Astrocyte (in vitro differentiated cells and primary cell): ENCODE results near the gene MROH7. TPM values are rescaled to one million over a fixed set of nuclear protein-coding genes. Genes with fewer than 3 reads are reported as not detected.

Experiments
- DNase-seq: peaks from one replicate; pipeline ENCODE4 v3.0.0-alpha.2; 2010; ENCODE audit warnings: low read depth
- FAIRE-seq: peaks from 2 replicates; lab custom pipeline; 2011; peaks lifted over from hg19 to GRCh38; lab: Jason Lieb, UNC
- H2AFZ ChIP-seq: 2 replicates; pipeline ENCODE4 v1.6.0; 2012; ENCODE audit warnings: low read depth, low read length, inconsistent platforms
- H3K27ac ChIP-seq: 2 replicates; pipeline ENCODE4 v1.5.1; 2011; ENCODE audit warnings: low read depth, low read length, inconsistent platforms
- H3K27me3 ChIP-seq: 2 replicates; pipeline ENCODE4 v1.6.0; 2011; ENCODE audit warnings: low read length, inconsistent platforms; ENCODE audit not compliant: insufficient read depth
- H3K36me3 ChIP-seq: 2 replicates; pipeline ENCODE4 v1.5.1; 2011; ENCODE audit warnings: low read length, inconsistent platforms; ENCODE audit not compliant: insufficient read depth
- H3K4me1 ChIP-seq: 2 replicates; pipeline ENCODE4 v1.5.1; 2011; ENCODE audit warnings: low read length, inconsistent platforms; ENCODE audit not compliant: insufficient read depth
- H3K4me2 ChIP-seq: 2 replicates; pipeline ENCODE4 v1.6.0; 2012; ENCODE audit warnings: low read length, inconsistent platforms
- H3K4me3 ChIP-seq: 2 replicates; pipeline ENCODE4 v1.5.1; 2011; ENCODE audit warnings: low read depth, mild to moderate bottlenecking, low read length, inconsistent platforms; ENCODE audit not compliant: insufficient read depth
- H3K79me2 ChIP-seq: 2 replicates; pipeline ENCODE4 v1.6.0; 2012; ENCODE audit warnings: mild to moderate bottlenecking, low read length, inconsistent platforms; ENCODE audit not compliant: insufficient read depth
- H3K9ac ChIP-seq: 2 replicates; pipeline ENCODE4 v1.6.0; 2012; ENCODE audit warnings: mild to moderate bottlenecking, low read length, inconsistent platforms
- H3K9me3 ChIP-seq: 2 replicates; pipeline ENCODE4 v1.5.1; 2012; ENCODE audit warnings: low read depth, mild to moderate bottlenecking, low read length, inconsistent platforms; ENCODE audit not compliant: insufficient read depth
- H4K20me1 ChIP-seq: 2 replicates; pipeline ENCODE4 v1.6.0; 2012; ENCODE audit warnings: low read length, inconsistent platforms; ENCODE audit not compliant: insufficient read depth
- H3K27ac Mint-ChIP-seq: one replicate; pipeline ENCODE4 v1.8.0; 2021; ENCODE audit warnings: mild to moderate bottlenecking, mixed read lengths; ENCODE audit not compliant: unreplicated experiment
- H3K27me3 Mint-ChIP-seq: one replicate; pipeline ENCODE4 v1.8.0; 2021; ENCODE audit warnings: low read depth, mixed read lengths; ENCODE audit not compliant: unreplicated experiment
- H3K36me3 Mint-ChIP-seq: one replicate; pipeline ENCODE4 v1.8.0; 2021; ENCODE audit warnings: low read depth, mixed read lengths; ENCODE audit not compliant: unreplicated experiment
- H3K4me1 Mint-ChIP-seq: one replicate; pipeline ENCODE4 v1.8.0; 2021; ENCODE audit warnings: low read depth, mixed read lengths; ENCODE audit not compliant: unreplicated experiment
- H3K4me3 Mint-ChIP-seq: one replicate; pipeline ENCODE4 v1.8.0; 2021; ENCODE audit warnings: mild to moderate bottlenecking, moderate library complexity, mixed read lengths; ENCODE audit not compliant: unreplicated experiment
- H3K9me3 Mint-ChIP-seq: one replicate; pipeline ENCODE4 v1.8.0; 2021; ENCODE audit warnings: mild to moderate bottlenecking, mixed read lengths; ENCODE audit not compliant: unreplicated experiment
- EZH2 ChIP-seq: IDR thresholded peaks from 2 replicates; pipeline ENCODE4 v1.6.1; 2012; ENCODE audit warnings: mild to moderate bottlenecking, low read length, inconsistent platforms; ENCODE audit not compliant: insufficient read depth
- total RNA-seq: library from RNA; stranded (reverse); gene quantifications from 2 replicates; pipeline ENCODE4 v1.2.1, GENCODE V29; 2021
- TF ChIP-seq, protein P1 (sequence below): IDR thresholded peaks from 2 replicates; pipeline ENCODE4 v1.5.1; 2011; ENCODE audit warnings: low read depth, mild to moderate bottlenecking, inconsistent platforms, low read length, moderate library complexity; ENCODE audit not compliant: insufficient read depth

Gene MROH7
- total RNA-seq, 1 donor from 2014 or later: not detected

DNA sequence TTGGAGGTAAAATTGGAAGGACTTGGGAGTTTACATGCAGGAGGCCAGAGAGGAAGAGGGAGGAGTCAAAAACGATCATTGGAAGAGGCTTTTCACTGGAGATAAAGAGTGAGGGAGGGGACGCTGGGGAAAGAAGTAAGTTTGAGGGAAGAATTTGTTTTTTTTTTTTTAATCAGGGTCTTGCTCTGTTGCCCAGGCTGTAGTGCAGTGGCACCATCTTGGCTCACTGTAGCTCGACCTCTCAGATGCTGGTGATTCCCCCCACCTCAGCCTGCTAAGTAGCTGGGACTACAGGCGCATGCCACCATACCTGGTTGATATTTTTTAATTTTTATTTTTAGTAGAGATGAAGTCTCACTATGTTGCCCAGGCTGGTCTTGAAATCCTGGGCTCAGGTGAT, 1.2 kb upstream of the MROH7 start:
- Histone ChIP-seq H3K27ac (no peak overlapping the region), H3K27me3 (peaks cover 2% of the 10 kb centered on the region), H3K9me3 (peaks cover 7% of the 10 kb centered on the region), H3K36me3 (no peaks in the 10 kb centered on the region), H3K4me2 (no peak overlapping the region), H3K9ac (no peak overlapping the region), H4K20me1 (no peaks in the 10 kb centered on the region), H2AFZ (no peak overlapping the region), H3K4me3 (no peak overlapping the region), H3K79me2 (no peaks in the 10 kb centered on the region), H3K4me1 (no peaks in the 10 kb centered on the region)
- DNase-seq: no peak
- H3K36me3 Mint-ChIP-seq: no peaks in the 10 kb centered on the region
- H3K9me3 Mint-ChIP-seq: peaks cover 21% of the 10 kb centered on the region
- H3K27ac Mint-ChIP-seq: no peak overlapping the region
- no peak for FAIRE-seq
- no peaks in the 10 kb centered on the region for H3K4me1 Mint-ChIP-seq
- TF ChIP-seq, protein P1, sequence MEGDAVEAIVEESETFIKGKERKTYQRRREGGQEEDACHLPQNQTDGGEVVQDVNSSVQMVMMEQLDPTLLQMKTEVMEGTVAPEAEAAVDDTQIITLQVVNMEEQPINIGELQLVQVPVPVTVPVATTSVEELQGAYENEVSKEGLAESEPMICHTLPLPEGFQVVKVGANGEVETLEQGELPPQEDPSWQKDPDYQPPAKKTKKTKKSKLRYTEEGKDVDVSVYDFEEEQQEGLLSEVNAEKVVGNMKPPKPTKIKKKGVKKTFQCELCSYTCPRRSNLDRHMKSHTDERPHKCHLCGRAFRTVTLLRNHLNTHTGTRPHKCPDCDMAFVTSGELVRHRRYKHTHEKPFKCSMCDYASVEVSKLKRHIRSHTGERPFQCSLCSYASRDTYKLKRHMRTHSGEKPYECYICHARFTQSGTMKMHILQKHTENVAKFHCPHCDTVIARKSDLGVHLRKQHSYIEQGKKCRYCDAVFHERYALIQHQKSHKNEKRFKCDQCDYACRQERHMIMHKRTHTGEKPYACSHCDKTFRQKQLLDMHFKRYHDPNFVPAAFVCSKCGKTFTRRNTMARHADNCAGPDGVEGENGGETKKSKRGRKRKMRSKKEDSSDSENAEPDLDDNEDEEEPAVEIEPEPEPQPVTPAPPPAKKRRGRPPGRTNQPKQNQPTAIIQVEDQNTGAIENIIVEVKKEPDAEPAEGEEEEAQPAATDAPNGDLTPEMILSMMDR: no peak
- TF ChIP-seq EZH2: no peak
- H3K27me3 Mint-ChIP-seq: peaks cover 22% of the 10 kb centered on the region
- H3K4me3 Mint-ChIP-seq: no peak overlapping the region

DNA sequence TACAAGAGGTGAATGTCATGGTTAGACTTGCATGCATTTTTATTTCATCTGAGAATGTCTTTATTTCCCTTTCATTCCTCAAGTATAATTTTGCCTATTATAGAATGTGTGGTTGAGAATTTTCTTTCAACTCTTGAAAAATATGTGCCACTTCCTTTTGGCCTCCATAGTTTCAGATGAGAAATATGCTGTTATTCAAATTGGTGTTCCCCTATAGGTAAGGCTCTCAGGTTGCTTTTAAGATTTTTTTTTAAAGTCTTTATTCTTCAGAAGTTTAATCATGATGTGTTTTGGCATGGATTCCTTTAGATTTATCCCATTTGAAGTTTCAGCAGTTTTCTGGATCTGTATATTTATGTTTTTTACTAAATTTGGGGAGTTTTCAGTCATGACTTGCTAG, 2.1 kb downstream of the MROH7 start:
- Histone ChIP-seq H3K79me2 (no peaks in the 10 kb centered on the region), H3K4me1 (no peaks in the 10 kb centered on the region), H3K4me3 (no peak overlapping the region), H3K4me2 (no peak overlapping the region), H4K20me1 (no peaks in the 10 kb centered on the region), H3K9me3 (peaks cover 7% of the 10 kb centered on the region), H3K9ac (no peak overlapping the region), H3K27ac (no peak overlapping the region), H3K27me3 (peaks cover 3% of the 10 kb centered on the region), H2AFZ (no peak overlapping the region), H3K36me3 (no peaks in the 10 kb centered on the region)
- FAIRE-seq: no peak
- H3K9me3 Mint-ChIP-seq: peaks cover 17% of the 10 kb centered on the region
- no peaks in the 10 kb centered on the region for H3K36me3 Mint-ChIP-seq
- no peak overlapping the region for H3K27ac Mint-ChIP-seq
- H3K4me3 Mint-ChIP-seq: no peak overlapping the region
- peaks cover 28% of the 10 kb centered on the region for H3K27me3 Mint-ChIP-seq
- TF ChIP-seq EZH2: no peak
- TF ChIP-seq, protein P1: no peak
- no peak for DNase-seq
- H3K4me1 Mint-ChIP-seq: no peaks in the 10 kb centered on the region

DNA sequence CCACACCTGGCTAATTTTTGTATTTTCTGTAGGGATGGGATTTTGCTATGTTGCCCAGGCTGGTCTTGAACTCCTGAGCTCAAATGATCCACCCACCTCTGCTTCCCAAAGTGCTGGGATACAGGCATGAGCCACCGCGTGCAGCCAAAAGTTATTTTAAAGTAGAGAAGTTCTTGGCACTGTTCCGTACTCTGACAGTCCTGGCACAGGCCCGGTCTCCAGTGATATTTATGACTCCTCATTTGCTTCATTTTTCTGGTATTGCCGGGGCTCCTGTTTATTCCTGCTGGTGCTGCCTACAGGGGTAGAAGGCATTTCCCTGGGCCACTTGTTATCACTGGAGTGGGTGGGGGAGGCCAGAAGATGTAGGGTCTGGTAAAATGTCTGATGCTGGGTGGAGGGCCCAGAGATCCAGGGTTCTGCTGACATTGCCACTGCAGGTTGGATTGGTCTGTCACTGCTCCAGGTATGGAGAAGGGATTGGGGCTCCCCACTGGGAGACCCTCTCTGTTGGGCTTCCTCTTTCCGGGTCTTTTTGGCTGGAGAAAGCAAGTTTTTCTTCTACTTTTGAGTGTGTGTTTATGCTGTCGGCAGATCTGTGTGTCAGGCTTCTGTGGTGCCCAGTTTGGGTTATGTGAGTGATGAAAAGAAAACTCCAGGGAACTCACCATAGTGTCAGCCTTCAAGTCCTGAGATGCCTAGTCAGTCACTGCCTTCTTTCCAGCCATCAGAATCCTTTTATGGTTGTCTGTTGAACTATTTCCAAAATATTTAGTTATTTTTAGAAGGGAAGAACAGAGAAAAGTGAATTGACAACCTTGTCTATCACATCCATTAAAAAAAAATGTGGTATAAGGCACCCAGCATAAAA, 4.5 kb downstream of the MROH7 start:
- H3K27me3 Mint-ChIP-seq: peaks cover 39% of the 10 kb centered on the region
- no peaks in the 10 kb centered on the region for H3K79me2 ChIP-seq
- FAIRE-seq: no peak
- no peak overlapping the region for H2AFZ ChIP-seq
- DNase-seq: no peak
- H3K36me3 Mint-ChIP-seq: no peaks in the 10 kb centered on the region
- no peaks in the 10 kb centered on the region for H3K36me3 ChIP-seq
- peaks cover 17% of the 10 kb centered on the region for H3K9me3 Mint-ChIP-seq
- H3K4me1 ChIP-seq: no peaks in the 10 kb centered on the region
- TF ChIP-seq EZH2: no peak
- TF ChIP-seq, protein P1: no peak
- H3K9me3 ChIP-seq: peaks cover 7% of the 10 kb centered on the region
- H3K4me2 ChIP-seq: no peak overlapping the region
- H3K4me3 Mint-ChIP-seq: no peak overlapping the region
- H3K27me3 ChIP-seq: peaks cover 10% of the 10 kb centered on the region
- no peak overlapping the region for H3K27ac ChIP-seq
- no peak overlapping the region for H3K9ac ChIP-seq
- H3K27ac Mint-ChIP-seq: no peak overlapping the region
- H4K20me1 ChIP-seq: no peaks in the 10 kb centered on the region
- H3K4me3 ChIP-seq: no peak overlapping the region
- H3K4me1 Mint-ChIP-seq: no peaks in the 10 kb centered on the region
